K562 (cell line): ENCODE data around the gene TMEM61. TPM values are rescaled to one million over a fixed set of nuclear protein-coding genes. Genes with fewer than 3 reads are reported as not detected.

Experiments
- ATF6 ChIP-seq: sonication (generic); formaldehyde crosslinking; IDR thresholded peaks from 2 replicates; pipeline ENCODE4 v1.4.0; 2020; ENCODE audit warnings: mild to moderate bottlenecking, missing genetic modification reagents
- CBFB ChIP-seq: sonication (generic); formaldehyde crosslinking; IDR thresholded peaks from 2 replicates; pipeline ENCODE4 v1.4.0; 2020; ENCODE audit warnings: mild to moderate bottlenecking, missing genetic modification reagents
- FOXA1 ChIP-seq: fragments of 450-650 bp; IDR thresholded peaks from 2 replicates; pipeline ENCODE4 v1.6.1; 2016; ENCODE audit warnings: mild to moderate bottlenecking, borderline replicate concordance
- GABPB2 ChIP-seq: fragments of 250-450 bp; sonication (Bioruptor Pico); conservative IDR thresholded peaks from 2 replicates; pipeline ENCODE4 v1.5.1; 2021; ENCODE audit warnings: mild to moderate bottlenecking
- IFI16 ChIP-seq: fragments of 250-450 bp; sonication (Bioruptor Pico); IDR thresholded peaks from 2 replicates; pipeline ENCODE4 v2.1.2; 2022; ENCODE audit warnings: mild to moderate bottlenecking, inconsistent platforms
- NCOA4 ChIP-seq: fragments of 450-650 bp; IDR thresholded peaks from 2 replicates; pipeline ENCODE4 v1.6.1; 2018; ENCODE audit warnings: mild to moderate bottlenecking; ENCODE audit not compliant: partially characterized antibody
- NR4A1 ChIP-seq, 2 experiments: fragments of 250-450 bp in 1 of 2; fragments of 450-650 bp in 1 of 2; sonication (Bioruptor Pico) in 1 of 2; IDR thresholded peaks; 2 replicates each; pipeline versions ENCODE4 v1.4.0 to v1.6.1; 2016 to 2020; ENCODE audit warnings: mild to moderate bottlenecking in 2 of 2, missing compliant biosample characterization in 1 of 2, missing genetic modification characterization in 1 of 2, moderate library complexity in 1 of 2
- PML ChIP-seq: IDR thresholded peaks from 2 replicates; pipeline ENCODE4 v1.6.1; 2012; ENCODE audit warnings: low read length, inconsistent platforms
- RBBP5 ChIP-seq: fragments of 200-600 bp; sonication (generic); IDR thresholded peaks from 2 replicates; pipeline ENCODE4 v1.6.1; 2012; ENCODE audit warnings: borderline replicate concordance, mild to moderate bottlenecking, low read length, control low read depth, inconsistent platforms; ENCODE audit not compliant: insufficient read depth, poor library complexity, severe bottlenecking
- RBM14 ChIP-seq: fragments of 200-400 bp; formaldehyde crosslinking; IDR thresholded peaks from 2 replicates; pipeline ENCODE4 v1.6.1; 2018; ENCODE audit warnings: low read depth, mild to moderate bottlenecking, low read length, moderate library complexity, borderline replicate concordance; ENCODE audit not compliant: insufficient read depth
- SETDB1 ChIP-seq: IDR thresholded peaks from one replicate; pipeline ENCODE4 v1.6.1; 2012; ENCODE audit warnings: low read length, control low read depth, inconsistent platforms
- ZBTB40 ChIP-seq, 2 experiments: fragments of 450-650 bp in 1 of 2; sonication (generic) in 1 of 2; formaldehyde crosslinking in 1 of 2; IDR thresholded peaks; 2 replicates each; pipeline versions ENCODE4 v1.7.1 to v1.9.0; 2016 to 2022; ENCODE audit warnings: inconsistent platforms in 1 of 2, mild to moderate bottlenecking in 1 of 2, missing genetic modification reagents in 1 of 2
- ZKSCAN3 ChIP-seq: fragments of 250-450 bp; sonication (Bioruptor Pico); IDR thresholded peaks from 2 replicates; pipeline ENCODE4 v1.4.0; 2020
- ZNF12 ChIP-seq: sonication (generic); formaldehyde crosslinking; IDR thresholded peaks from 2 replicates; pipeline ENCODE4 v1.4.0; 2020; ENCODE audit warnings: mild to moderate bottlenecking, missing genetic modification reagents
- ZNF133 ChIP-seq: fragments of 250-450 bp; sonication (Bioruptor Pico); IDR thresholded peaks from 2 replicates; pipeline ENCODE4 v1.4.0; 2020; ENCODE audit warnings: mild to moderate bottlenecking
- ZNF197 ChIP-seq: fragments of 200-800 bp; sonication (Bioruptor generic); IDR thresholded peaks from 2 replicates; pipeline ENCODE4 v1.6.1; 2016; ENCODE audit warnings: low read depth, missing genetic modification characterization, missing compliant biosample characterization
- ZNF830 ChIP-seq: fragments of 250-450 bp; sonication (Bioruptor Pico); IDR thresholded peaks from 2 replicates; pipeline ENCODE4 v1.5.0; 2021; ENCODE audit warnings: mild to moderate bottlenecking
- polyA plus RNA-seq, 8 experiments: library from polyadenylated mRNA; depleted of rRNA in 4 of 8; stranded (reverse) in 5 of 8; unstranded in 3 of 8; fragments of >200 nt; fragmentation: Nextera tagmentation in 2 of 8; fragmentation: Illumina TruSeq in 1 of 8; extraction: Ambion mirVana in 2 of 8; extraction: Trizol in 1 of 8; gene quantifications; 2 replicates each; pipeline versions ENCODE4 v1.2.1 to v1.2.3, GENCODE V29; 2011 to 2014; ENCODE audit warnings: inconsistent platforms in 1 of 8, missing spikeins in 1 of 8
- total RNA-seq, 7 experiments: library from RNA; depleted of rRNA in 6 of 7; stranded (reverse); fragments of >200 nt in 6 of 7; fragmentation: Illumina TruSeq in 2 of 7; extraction: Trizol in 2 of 7; gene quantifications; 2 replicates each; pipeline versions ENCODE4 v1.2.1 to v1.2.3, GENCODE V29; 2011 to 2021; ENCODE audit warnings: low replicate concordance in 1 of 7

The TMEM61 gene
- total and polyA plus RNA-seq, 9 of the 15 experiments (the other 6 are each of a cell fraction or from before 2014, with no cell fraction given), result not detected

GRCh38 chr1:55039342-55040082 lies 59.1 kb downstream of the TMEM61 start, which contains the start of gene PCSK9 (continued):
- TF ChIP-seq ZBTB40 (IDR thresholded peaks at IDR 0.05) (no peak; the same call in 1 of the 2 replicates), ZBTB40 (CRISPR knock-in tag; IDR thresholded peaks at IDR 0.05) (no peak), PML (no peak), RBBP5 (peak; percentile 72), ATF6 (CRISPR knock-in tag) (peak; percentile 93), ZKSCAN3 (CRISPR knock-in tag) (no peak), IFI16 (CRISPR knock-in tag) (no peak), ZNF12 (CRISPR knock-in tag) (0 out of 2 replicates have a peak, but pooled peaks have one; percentile 56), CBFB (CRISPR knock-in tag) (peak; percentile 43; the same call in 1 of the 2 replicates), GABPB2 (CRISPR knock-in tag) (no peak), SETDB1 (no peak), NR4A1 (CRISPR knock-in tag; IDR thresholded peaks at IDR 0.05) (no peak), NR4A1 (tag; IDR thresholded peaks at IDR 0.05) (no peak), ZNF133 (no peak), NCOA4 (no peak), ZNF197 (CRISPR knock-in tag) (no peak), RBM14 (no peak), ZNF830 (CRISPR knock-in tag) (no peak), FOXA1 (no peak)
